Measurements from ENCODE around the gene DOP1A.

Gene DOP1A, protein sequence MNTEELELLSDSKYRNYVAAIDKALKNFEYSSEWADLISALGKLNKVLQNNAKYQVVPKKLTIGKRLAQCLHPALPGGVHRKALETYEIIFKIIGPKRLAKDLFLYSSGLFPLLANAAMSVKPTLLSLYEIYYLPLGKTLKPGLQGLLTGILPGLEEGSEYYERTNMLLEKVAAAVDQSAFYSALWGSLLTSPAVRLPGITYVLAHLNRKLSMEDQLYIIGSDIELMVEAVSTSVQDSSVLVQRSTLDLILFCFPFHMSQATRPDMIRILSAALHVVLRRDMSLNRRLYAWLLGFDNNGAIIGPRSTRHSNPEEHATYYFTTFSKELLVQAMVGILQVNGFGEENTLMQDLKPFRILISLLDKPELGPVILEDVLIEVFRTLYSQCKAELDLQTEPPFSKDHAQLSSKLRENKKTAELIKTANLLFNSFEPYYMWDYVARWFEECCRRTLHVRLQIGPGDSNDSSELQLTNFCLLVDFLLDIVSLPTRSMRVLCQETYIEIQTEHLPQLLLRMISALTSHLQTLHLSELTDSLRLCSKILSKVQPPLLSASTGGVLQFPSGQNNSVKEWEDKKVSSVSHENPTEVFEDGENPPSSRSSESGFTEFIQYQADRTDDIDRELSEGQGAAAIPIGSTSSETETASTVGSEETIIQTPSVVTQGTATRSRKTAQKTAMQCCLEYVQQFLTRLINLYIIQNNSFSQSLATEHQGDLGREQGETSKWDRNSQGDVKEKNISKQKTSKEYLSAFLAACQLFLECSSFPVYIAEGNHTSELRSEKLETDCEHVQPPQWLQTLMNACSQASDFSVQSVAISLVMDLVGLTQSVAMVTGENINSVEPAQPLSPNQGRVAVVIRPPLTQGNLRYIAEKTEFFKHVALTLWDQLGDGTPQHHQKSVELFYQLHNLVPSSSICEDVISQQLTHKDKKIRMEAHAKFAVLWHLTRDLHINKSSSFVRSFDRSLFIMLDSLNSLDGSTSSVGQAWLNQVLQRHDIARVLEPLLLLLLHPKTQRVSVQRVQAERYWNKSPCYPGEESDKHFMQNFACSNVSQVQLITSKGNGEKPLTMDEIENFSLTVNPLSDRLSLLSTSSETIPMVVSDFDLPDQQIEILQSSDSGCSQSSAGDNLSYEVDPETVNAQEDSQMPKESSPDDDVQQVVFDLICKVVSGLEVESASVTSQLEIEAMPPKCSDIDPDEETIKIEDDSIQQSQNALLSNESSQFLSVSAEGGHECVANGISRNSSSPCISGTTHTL (N-terminal part only)

GRCh38 chr6:83067448-83068439 lies at the start of gene DOP1A:
DOP1A (plus strand) TSS chr6:83067671; CDS start chr6:83096978, 29,307 bp downstream.
- DNase-seq (ENCODE audit: low read depth in 2 of 2), result peak; percentile 95 to 97

DNA sequence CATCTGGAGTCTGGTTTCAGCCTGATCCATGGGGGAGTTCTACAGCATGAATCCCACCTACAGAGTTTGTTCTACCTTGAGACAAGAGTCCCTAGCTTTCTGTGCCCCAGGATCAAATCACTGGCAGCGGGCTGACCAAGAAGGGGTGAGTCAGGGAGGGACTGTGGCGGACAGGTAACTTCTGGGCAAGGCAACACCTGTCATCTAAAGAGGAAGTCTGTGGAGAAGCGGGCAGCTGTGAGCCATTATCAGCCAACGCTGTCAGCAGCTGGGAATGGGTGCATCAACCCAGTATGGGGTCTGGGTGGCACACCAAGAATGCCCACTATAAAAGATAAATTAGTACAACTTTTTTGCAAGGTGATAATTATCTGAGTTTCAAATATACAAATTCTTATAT lies 47.7 kb upstream of the DOP1A start:
- no peak for DNase-seq (ENCODE audit: low read depth in 2 of 2)

DNA sequence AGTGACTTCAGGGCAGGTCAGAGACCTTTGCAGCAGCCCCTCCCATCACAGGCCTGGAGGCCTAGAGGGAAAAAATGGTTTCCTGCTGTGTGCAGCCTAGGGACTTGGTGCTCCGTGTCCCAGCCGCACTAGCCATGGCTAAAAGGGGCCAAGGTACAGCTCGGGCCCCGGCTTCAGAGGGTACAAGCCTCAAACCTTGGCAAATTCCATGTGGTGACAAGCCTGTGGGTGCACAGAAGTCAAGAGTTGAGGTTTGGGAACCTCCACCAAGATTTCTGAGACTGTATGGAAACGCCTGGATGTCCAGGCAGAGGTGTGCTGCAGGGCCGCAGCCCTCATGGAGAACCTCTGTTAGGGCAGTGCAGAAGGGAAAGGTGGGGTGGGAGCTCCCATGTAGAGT lies 35.8 kb upstream of the DOP1A start:
- no peak for DNase-seq (ENCODE audit: low read depth in 2 of 2)

GRCh38 chr6:83038246-83038645 lies 29.2 kb upstream of the DOP1A start:
- DNase-seq (ENCODE audit: low read depth in 2 of 2), result no peak

DNA sequence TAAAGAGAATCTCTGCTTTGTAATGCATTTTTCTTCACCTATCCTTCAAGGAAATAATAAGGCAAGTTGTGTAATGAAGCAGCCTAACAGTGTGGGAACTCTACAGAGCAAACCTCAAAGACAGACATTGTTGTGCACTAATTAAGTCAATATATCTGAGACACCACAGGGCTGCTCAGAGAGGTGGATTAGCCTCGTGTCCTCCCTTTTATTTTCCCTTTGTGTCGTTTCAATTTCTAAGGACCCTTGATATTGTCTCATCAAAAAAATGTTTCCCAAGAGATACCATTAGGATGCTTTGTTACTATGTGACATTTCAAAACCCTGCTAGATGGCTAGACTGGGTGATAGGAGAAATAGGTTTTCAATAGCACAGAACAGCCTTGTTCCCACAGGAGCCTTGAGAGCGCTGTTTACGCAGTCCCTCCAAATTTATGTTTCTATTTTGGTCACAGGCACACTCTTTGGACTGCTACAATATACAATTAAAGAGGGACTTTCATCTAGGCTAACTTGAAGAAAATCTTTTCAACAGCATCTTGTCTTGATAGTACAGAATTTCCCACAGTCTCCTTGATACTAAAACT lies 24.9 kb upstream of the DOP1A start:
- DNase-seq (ENCODE audit: low read depth in 2 of 2), result no peak

DNA sequence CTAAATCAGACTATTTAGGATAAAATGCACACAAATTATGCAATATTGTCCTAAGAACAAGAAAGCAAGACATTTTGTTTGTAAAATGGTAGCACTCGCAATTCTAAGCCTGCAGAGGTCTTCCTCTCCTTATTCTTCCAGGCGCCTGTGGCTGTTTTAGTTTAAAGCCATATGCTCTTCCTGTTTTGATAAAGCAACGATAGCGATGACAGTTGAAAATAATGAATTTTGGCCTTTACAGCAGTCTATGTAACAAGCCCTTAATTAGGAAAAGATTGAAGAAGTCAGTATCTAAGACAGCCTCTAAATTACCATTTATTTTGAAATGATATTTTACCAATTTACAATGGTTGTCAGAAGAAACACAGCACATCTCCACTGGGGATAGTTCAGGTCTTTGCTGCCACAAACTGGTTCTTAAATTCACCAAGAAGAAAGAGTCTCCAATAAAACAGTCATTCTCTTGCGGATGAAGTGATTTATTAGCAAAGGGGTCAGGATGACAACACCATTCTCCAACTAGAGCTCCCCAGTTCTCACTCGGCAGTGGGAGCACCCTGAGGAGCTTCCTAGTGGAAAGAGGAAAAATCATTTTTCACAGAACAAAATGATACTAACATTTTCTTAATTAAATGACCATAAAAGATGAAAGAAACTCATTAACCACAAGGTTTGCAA lies 23.2 kb upstream of the DOP1A start:
- DNase-seq (ENCODE audit: low read depth in 2 of 2), result no peak

DNA sequence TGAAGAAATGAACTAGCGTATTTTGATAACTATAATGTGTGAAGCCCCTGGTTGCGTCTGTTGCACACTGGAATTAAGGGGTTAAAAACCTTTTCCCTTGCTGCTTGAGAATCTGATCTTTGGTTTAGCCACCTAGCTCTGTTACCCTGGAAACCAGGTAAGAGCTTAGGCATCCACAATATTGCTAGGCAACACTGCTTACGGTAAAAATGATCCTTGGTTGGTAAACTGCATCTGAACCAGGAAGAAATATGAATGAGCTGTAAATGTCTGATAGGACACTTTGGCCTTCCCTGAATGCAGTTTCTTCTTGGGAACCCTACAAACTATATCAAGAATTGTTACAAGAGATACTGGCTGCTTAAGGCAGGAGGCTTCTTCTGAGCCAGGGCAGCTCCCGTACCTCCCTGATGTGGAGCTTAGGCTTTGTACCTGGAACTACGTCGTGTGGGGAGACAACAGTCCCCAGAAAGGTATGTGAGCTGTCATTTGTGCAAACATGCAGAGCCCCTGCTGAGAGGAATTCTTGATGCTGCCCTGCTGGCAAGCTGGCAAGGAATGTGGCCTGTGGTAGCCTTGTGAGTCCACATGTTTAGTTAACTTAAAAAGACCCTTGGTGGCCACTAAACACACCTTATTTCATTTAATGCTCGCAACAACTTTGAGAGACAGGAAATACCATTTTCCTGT lies 20.3 kb upstream of the DOP1A start:
- DNase-seq (ENCODE audit: low read depth in 2 of 2), result no peak

DNA sequence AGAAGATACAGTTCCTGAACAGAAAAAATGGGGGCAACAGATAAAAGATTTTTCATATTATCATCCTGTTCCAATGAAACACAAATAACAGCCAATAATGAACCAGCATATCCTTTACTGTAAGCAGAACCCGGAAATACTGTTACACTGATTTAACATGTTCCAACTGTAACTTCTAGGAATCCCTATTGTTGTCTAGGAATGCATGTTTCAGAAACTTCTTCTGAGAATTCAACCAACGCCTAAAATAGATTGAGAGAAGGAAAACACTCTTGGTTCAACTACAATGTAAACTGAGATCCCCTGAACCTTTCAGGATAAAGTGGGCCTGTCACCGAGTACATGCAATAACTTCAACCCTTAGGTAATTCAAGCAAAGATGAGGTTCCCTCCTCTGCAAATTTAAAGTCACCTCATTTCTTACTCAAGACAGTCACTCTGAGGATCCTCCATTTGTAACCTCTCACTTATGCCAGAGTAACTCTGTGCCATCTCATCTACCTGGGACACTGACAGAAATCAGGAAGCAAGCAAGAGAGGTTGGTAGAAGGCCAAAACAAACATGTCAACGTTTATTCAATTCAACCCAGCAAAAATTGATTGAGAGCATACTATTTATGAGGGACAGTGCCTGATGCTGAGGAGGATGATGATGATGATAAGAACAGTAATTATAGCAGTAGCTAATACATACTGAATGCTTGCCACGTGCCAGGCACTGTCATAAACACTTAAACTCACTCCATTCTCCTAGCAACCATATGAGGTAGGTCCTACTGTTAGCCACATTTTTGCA lies 15.9 kb upstream of the DOP1A start:
- no peak for DNase-seq (ENCODE audit: low read depth in 2 of 2)

GRCh38 chr6:83053678-83054077 lies 13.8 kb upstream of the DOP1A start:
- no peak for DNase-seq (ENCODE audit: low read depth in 2 of 2)

- DNase-seq (ENCODE audit: low read depth in 2 of 2), result no peak
Measured at GRCh38 chr6:83055366-83055964, 12.0 kb upstream of the DOP1A start.

GRCh38 chr6:83057705-83058321 lies 9.7 kb upstream of the DOP1A start:
- no peak for DNase-seq (ENCODE audit: low read depth in 2 of 2)

- no peak for DNase-seq (ENCODE audit: low read depth in 2 of 2)
Measured at GRCh38 chr6:83061190-83061589, 6.3 kb upstream of the DOP1A start.

- DNase-seq (ENCODE audit: low read depth in 2 of 2), result no peak
Measured at GRCh38 chr6:83062225-83062624, 5.2 kb upstream of the DOP1A start.

GRCh38 chr6:83065511-83066192 lies 1.8 kb upstream of the DOP1A start, which contains the start of gene UBE3D:
UBE3D (minus strand) TSS chr6:83065841; CDS start chr6:83065718, 123 bp downstream.
- peak; percentile 84 to 87 for DNase-seq (ENCODE audit: low read depth in 2 of 2)

DNA sequence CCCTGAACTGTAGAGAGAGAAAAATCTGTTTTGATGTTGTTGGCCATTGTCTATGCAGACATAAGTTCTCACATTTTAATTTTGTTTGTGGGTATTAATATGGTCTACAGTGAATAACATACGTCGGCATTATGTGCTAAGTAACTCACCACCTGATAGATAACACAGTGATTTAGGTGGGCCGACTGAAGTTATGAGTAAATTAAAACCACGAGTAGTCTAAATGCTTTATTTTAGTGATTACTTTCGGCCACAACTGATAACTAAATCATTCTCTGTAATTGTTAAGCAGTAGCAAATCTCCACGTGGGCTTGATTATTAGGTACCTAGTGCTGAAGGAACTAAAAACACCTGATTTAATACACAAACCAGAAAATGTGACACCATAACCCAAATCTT lies 1.1 kb downstream of the DOP1A start:
- no peak for DNase-seq (ENCODE audit: low read depth in 2 of 2)

DNA sequence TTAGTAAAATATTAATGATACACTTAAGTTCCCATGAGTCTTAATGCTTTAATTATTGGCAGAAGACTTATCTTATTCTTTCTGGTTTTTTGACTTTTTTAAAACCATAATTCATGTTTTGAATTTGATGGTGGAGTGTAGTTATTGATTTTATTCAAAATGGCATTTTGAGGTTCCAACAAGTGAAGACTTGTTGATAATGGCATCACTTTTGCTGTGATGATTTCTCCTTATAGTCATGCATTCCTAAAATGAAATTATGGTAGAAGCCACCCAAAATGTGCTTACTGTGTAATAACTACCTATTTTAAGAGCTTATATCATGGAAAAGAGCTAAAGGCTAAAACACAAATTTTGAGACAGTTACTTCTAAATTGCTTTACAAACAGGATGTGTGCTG lies 2.2 kb downstream of the DOP1A start:
- DNase-seq (ENCODE audit: low read depth in 2 of 2), result no peak

- DNase-seq (ENCODE audit: low read depth in 2 of 2), result no peak
Measured at GRCh38 chr6:83071023-83071422, 3.6 kb downstream of the DOP1A start.

Data from stimulated activated CD4-positive, alpha-beta T cell treated with anti-CD3 and anti-CD28 coated beads, Interleukin-12 subunit alpha, Interleukin-12 subunit beta, amount 100 ng/mL, for 24 hours (primary cell).